Fibroblast of lung (primary cell): Measurements from ENCODE around the gene AURKB.

Experiments used
- CTCF ChIP-seq, 2 donors: IDR thresholded peaks in 1 of 2; conservative IDR thresholded peaks in 1 of 2; 1 replicate in 1 of 2; 2 replicates in 1 of 2; pipeline ENCODE4 v1.5.1; 2011 to 2012; ENCODE audit warnings: low read length in 2 of 2, control low read depth in 1 of 2, inconsistent platforms in 1 of 2, low read depth in 1 of 2, mild to moderate bottlenecking in 1 of 2
- EZH2 ChIP-seq: IDR thresholded peaks from 2 replicates; pipeline ENCODE4 v1.5.1; 2012; ENCODE audit warnings: low read length, control low read depth, mild to moderate bottlenecking; ENCODE audit errors: missing control alignments

GRCh38 chr17:8155231-8155995 is 55.0 kb downstream of the AURKB start:
- TF ChIP-seq CTCF (conservative IDR thresholded peaks at IDR 0.05 in 1 of 2, IDR thresholded peaks at IDR 0.05 in 1 of 2; ENCODE audit: low read depth in 1 of 2, low read length in 2 of 2) (no peak), EZH2 (no peak)
